ENCODE measurements around the gene POLR2H.

DNA sequence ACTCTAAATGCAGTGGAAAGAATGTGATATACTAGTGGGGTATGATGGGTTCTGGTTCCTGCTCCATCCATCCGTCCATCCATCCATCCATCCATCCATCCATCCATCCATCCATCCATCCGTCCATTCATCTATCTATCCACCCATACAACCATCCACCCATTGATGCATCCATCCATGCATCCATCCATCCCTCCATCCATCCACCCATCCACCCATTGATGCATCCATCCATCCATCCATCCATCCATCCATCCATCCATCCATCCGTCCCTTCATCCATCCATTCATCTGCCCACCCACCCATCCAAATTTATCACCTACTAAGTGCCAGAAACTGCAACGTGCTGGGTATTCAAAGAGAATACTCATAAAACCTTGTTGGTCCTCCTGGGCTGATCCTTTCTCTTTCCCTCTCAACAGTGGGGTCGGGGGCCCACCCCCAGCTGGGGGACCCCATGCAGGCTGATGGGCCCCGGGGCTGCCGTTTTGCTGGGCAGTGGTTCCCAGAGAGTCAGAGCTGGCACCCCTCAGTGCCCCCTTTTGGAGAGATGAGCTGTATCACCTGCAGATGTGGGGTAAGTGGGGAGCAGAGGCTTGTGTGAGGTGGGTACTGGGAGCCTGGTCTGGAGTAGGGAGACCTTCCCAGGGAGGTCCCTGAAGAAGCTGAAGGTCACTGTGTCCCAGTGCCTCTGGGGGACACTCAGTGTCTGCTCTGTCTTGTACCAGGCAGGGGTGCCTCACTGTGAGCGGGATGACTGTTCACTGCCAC lies 26.8 kb downstream of the POLR2H start:
- TF ChIP-seq, protein P1, sequence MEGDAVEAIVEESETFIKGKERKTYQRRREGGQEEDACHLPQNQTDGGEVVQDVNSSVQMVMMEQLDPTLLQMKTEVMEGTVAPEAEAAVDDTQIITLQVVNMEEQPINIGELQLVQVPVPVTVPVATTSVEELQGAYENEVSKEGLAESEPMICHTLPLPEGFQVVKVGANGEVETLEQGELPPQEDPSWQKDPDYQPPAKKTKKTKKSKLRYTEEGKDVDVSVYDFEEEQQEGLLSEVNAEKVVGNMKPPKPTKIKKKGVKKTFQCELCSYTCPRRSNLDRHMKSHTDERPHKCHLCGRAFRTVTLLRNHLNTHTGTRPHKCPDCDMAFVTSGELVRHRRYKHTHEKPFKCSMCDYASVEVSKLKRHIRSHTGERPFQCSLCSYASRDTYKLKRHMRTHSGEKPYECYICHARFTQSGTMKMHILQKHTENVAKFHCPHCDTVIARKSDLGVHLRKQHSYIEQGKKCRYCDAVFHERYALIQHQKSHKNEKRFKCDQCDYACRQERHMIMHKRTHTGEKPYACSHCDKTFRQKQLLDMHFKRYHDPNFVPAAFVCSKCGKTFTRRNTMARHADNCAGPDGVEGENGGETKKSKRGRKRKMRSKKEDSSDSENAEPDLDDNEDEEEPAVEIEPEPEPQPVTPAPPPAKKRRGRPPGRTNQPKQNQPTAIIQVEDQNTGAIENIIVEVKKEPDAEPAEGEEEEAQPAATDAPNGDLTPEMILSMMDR (IDR thresholded peaks at IDR 0.05), result no peak
- TF ChIP-seq POLR2A (IDR thresholded peaks at IDR 0.05), result no peak
